ENCODE measurements around the gene HCFC2.
"Not testable (repeated sequence)": the region's sequence is repeated elsewhere in the genome, so short reads cannot be mapped to it uniquely, and the experiment has no call there.

The HCFC2 gene

GRCh38 chr12:104064031-104064841, at the start of gene HCFC2:
Gene HCFC2, plus strand, starts transcription at chr12:104064531. Its CDS starts 30 bp downstream, at chr12:104064561.
- DNase-seq (ENCODE audit: low read depth in 2 of 2), result peak; percentile 73 to 74

GRCh38 chr12:104021862-104022261, 42.5 kb upstream of the HCFC2 start:
- not testable (repeated sequence) for DNase-seq (ENCODE audit: low read depth in 2 of 2)

GRCh38 chr12:104022786-104023185, 41.5 kb upstream of the HCFC2 start:
- no peak for DNase-seq (ENCODE audit: low read depth in 2 of 2)

GRCh38 chr12:104023710-104024109, 40.6 kb upstream of the HCFC2 start:
- no peak for DNase-seq (ENCODE audit: low read depth in 2 of 2)

GRCh38 chr12:104024348-104024747, 40.0 kb upstream of the HCFC2 start:
- no peak for DNase-seq (ENCODE audit: low read depth in 2 of 2)

GRCh38 chr12:104025771-104026170, 38.6 kb upstream of the HCFC2 start:
- no peak for DNase-seq (ENCODE audit: low read depth in 2 of 2)

GRCh38 chr12:104026841-104027599, 37.3 kb upstream of the HCFC2 start:
- no peak for DNase-seq (ENCODE audit: low read depth in 2 of 2)

- not testable (repeated sequence) for DNase-seq (ENCODE audit: low read depth in 2 of 2)
These were observed 33.7 kb upstream of the HCFC2 start for GRCh38 chr12:104030596-104030995.

- not testable (repeated sequence) for DNase-seq (ENCODE audit: low read depth in 2 of 2)
These were observed 28.2 kb upstream of the HCFC2 start for GRCh38 chr12:104036143-104036542.

- not testable (repeated sequence) for DNase-seq (ENCODE audit: low read depth in 2 of 2)
These were observed 24.6 kb upstream of the HCFC2 start for GRCh38 chr12:104039769-104040168.

- no peak for DNase-seq (ENCODE audit: low read depth in 2 of 2)
These were observed 21.8 kb upstream of the HCFC2 start for GRCh38 chr12:104042580-104042979.

GRCh38 chr12:104044158-104044557, 20.2 kb upstream of the HCFC2 start:
- no peak for DNase-seq (ENCODE audit: low read depth in 2 of 2)

- no peak for DNase-seq (ENCODE audit: low read depth in 2 of 2)
These were observed 18.0 kb upstream of the HCFC2 start for GRCh38 chr12:104046306-104046705.

- DNase-seq (ENCODE audit: low read depth in 2 of 2), result no peak
These were observed 16.2 kb upstream of the HCFC2 start for GRCh38 chr12:104048162-104048561.

GRCh38 chr12:104048811-104049210, 15.5 kb upstream of the HCFC2 start:
- no peak for DNase-seq (ENCODE audit: low read depth in 2 of 2)

GRCh38 chr12:104049278-104049902, 14.9 kb upstream of the HCFC2 start:
- peak; percentile 39 to 41 for DNase-seq (ENCODE audit: low read depth in 2 of 2)

- DNase-seq (ENCODE audit: low read depth in 2 of 2), result peak; percentile 82 to 84
These were observed 14.4 kb upstream of the HCFC2 start, which contains the start of gene GLT8D2 for GRCh38 chr12:104049903-104050356. Gene GLT8D2, minus strand, starts transcription at chr12:104050187. Its CDS starts 30,539 bp downstream, at chr12:104019648.

GRCh38 chr12:104050436-104050835, 13.9 kb upstream of the HCFC2 start:
- no peak for DNase-seq (ENCODE audit: low read depth in 2 of 2)

- DNase-seq (ENCODE audit: low read depth in 2 of 2), result no peak
These were observed 9.5 kb upstream of the HCFC2 start for GRCh38 chr12:104054681-104055346.

- no peak for DNase-seq (ENCODE audit: low read depth in 2 of 2)
These were observed 8.5 kb upstream of the HCFC2 start for GRCh38 chr12:104055686-104056388.

GRCh38 chr12:104056419-104056972, 7.8 kb upstream of the HCFC2 start:
- no peak for DNase-seq (ENCODE audit: low read depth in 2 of 2)

Measured in fibroblast of skin of left quadriceps (primary cell).